Prostate gland (tissue), 2 donors: ENCODE measurements around the gene SEZ6. TPM values are rescaled to one million over a fixed set of nuclear protein-coding genes. Genes with fewer than 3 reads are reported as not detected.

Experiments used
- DNase-seq: peaks from one replicate; pipeline ENCODE4 v3.0.0-alpha.2; 2019; ENCODE audit warnings: low spot score
- H3K27ac ChIP-seq, 2 donors: fragments of 200-600 bp; sonication (generic); 2 replicates each; pipeline ENCODE4 v1.5.1; 2017 to 2019
- H3K27me3 ChIP-seq: fragments of 200-600 bp; sonication (generic); replicated peaks from 2 replicates; pipeline ENCODE4 v1.5.1; 2019; ENCODE audit not compliant: insufficient read depth
- H3K36me3 ChIP-seq, 2 donors: fragments of 200-600 bp; sonication (generic); 1 replicate in 1 of 2; 2 replicates in 1 of 2; pipeline versions ENCODE4 v1.5.1 to v1.8.1; 2017 to 2019
- H3K4me1 ChIP-seq: fragments of 200-600 bp; sonication (generic); replicated peaks from 2 replicates; pipeline ENCODE4 v1.5.1; 2019
- H3K4me3 ChIP-seq, 2 donors: fragments of 200-600 bp; sonication (generic); 2 replicates each; pipeline ENCODE4 v1.5.1; 2017 to 2019
- H3K9me3 ChIP-seq: fragments of 200-600 bp; sonication (generic); 2 replicates; pipeline ENCODE4 v1.5.1; 2017
- POLR2A ChIP-seq: fragments of 450-650 bp; IDR thresholded peaks from one replicate; pipeline ENCODE4 v1.6.1; 2016; ENCODE audit warnings: antibody characterized with exemption, mild to moderate bottlenecking
- POLR2AphosphoS5 ChIP-seq: sonication (generic); formaldehyde crosslinking; IDR thresholded peaks from one replicate; pipeline ENCODE4 v1.6.1; 2017; ENCODE audit warnings: antibody characterized with exemption
- WGBS: methylation state at CpG from one replicate; pipeline ENCODE4 v1.1.5; 2018; 5-methylcytosine and 5-hydroxymethylcytosine counted together
- intact Hi-C: fragments of 100-400 bp; cut with DNase I; formaldehyde crosslinking; loops from one replicate; pipeline ENCODE4 v1.14.2; 2022
- total RNA-seq, 2 donors: library from RNA; depleted of rRNA; stranded (reverse); fragments of >200 nt; gene quantifications; one replicate each; pipeline ENCODE4 v1.1.0, GENCODE V29; 2016
- TF ChIP-seq, protein P1 (sequence below), 4 experiments: fragments of 200-600 bp in 2 of 4; fragments of 450-650 bp in 2 of 4; sonication (generic) in 2 of 4; IDR thresholded peaks; 1 replicate in 3 of 4; 2 replicates in 1 of 4; pipeline ENCODE4 v1.5.1; 2016 to 2019; ENCODE audit warnings: antibody characterized with exemption in 4 of 4, mild to moderate bottlenecking in 2 of 4, moderate library complexity in 2 of 4

The SEZ6 gene
- total RNA-seq, 2 donors from 2014 or later, result 0.05 to 1.0 TPM

DNA sequence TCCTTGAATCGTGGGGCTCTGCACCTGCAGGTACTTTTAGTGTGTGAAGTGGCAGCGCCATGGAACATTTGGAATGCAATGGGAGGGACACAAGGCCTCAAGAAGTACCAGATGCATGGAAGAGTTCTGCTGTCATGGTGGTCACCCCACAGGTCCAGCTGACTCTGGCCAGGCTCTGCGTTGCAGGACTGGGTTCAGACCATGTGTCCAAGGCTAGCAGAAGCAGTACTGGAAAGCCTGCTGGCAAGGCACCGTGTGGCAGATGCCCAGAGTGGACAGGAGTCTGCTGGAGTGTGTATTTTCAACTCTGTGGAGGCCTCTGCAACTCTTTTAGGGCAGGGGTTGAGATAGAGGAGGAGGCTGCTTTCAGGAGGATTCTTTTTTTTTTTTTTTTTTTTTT is 39.2 kb upstream of the SEZ6 start:
- intact Hi-C loops, result no loop called here
- no peak overlapping the region for H3K27ac ChIP-seq
- 92% methylated on average over 4 of the region's 4 CpGs for WGBS
- H3K9me3 ChIP-seq, result no peaks in the 10 kb centered on the region
- DNase-seq, result no peak
- H3K27me3 ChIP-seq, result no peaks in the 10 kb centered on the region
- no peaks in the 10 kb centered on the region for H3K36me3 ChIP-seq
- no peaks in the 10 kb centered on the region for H3K4me1 ChIP-seq
- TF ChIP-seq, protein P1, sequence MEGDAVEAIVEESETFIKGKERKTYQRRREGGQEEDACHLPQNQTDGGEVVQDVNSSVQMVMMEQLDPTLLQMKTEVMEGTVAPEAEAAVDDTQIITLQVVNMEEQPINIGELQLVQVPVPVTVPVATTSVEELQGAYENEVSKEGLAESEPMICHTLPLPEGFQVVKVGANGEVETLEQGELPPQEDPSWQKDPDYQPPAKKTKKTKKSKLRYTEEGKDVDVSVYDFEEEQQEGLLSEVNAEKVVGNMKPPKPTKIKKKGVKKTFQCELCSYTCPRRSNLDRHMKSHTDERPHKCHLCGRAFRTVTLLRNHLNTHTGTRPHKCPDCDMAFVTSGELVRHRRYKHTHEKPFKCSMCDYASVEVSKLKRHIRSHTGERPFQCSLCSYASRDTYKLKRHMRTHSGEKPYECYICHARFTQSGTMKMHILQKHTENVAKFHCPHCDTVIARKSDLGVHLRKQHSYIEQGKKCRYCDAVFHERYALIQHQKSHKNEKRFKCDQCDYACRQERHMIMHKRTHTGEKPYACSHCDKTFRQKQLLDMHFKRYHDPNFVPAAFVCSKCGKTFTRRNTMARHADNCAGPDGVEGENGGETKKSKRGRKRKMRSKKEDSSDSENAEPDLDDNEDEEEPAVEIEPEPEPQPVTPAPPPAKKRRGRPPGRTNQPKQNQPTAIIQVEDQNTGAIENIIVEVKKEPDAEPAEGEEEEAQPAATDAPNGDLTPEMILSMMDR (IDR thresholded peaks at IDR 0.05), result no peak
- TF ChIP-seq POLR2AphosphoS5, result no peak
- no peak for TF ChIP-seq POLR2A
- no peak overlapping the region for H3K4me3 ChIP-seq

DNA sequence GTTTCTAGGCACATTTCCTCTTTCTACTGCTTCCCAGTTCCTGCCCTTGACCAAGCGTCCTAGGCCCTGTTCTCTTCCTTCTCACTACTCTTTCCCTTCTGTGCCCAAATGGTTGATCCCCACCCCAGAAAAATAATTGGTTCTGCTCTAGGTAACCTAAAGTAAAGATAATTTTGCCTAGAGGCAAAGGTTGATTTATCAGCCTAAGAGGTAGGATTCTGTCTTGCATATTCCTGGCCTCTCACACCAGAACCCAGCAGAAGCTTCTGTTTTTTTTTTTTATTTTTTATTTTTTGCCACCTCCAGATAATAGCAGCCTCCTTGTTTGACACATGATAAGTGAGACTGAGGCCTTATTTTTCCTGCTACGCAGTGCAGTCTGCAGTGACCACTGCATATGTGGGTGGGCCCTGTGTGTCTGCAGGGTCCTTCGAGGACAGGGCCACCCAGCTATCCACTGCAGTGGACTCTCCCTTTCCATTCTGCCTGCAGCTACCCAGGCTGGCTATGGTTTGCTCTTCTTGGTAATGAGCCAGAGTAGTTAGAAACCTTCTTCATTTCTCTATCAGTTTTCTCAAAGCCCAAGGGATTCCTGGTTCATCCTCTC is 37.8 kb upstream of the SEZ6 start:
- Histone ChIP-seq H3K27ac (no peak overlapping the region), H3K9me3 (no peaks in the 10 kb centered on the region), H3K4me3 (no peak overlapping the region), H3K4me1 (no peaks in the 10 kb centered on the region), H3K27me3 (no peaks in the 10 kb centered on the region), H3K36me3 (no peaks in the 10 kb centered on the region)
- TF ChIP-seq, protein P1 (IDR thresholded peaks at IDR 0.05), result no peak
- TF ChIP-seq POLR2AphosphoS5, result no peak
- no peak for TF ChIP-seq POLR2A
- no peak for DNase-seq
- intact Hi-C loops, result no loop called here
- WGBS, result 83% methylated on average over 3 of the region's 3 CpGs

DNA sequence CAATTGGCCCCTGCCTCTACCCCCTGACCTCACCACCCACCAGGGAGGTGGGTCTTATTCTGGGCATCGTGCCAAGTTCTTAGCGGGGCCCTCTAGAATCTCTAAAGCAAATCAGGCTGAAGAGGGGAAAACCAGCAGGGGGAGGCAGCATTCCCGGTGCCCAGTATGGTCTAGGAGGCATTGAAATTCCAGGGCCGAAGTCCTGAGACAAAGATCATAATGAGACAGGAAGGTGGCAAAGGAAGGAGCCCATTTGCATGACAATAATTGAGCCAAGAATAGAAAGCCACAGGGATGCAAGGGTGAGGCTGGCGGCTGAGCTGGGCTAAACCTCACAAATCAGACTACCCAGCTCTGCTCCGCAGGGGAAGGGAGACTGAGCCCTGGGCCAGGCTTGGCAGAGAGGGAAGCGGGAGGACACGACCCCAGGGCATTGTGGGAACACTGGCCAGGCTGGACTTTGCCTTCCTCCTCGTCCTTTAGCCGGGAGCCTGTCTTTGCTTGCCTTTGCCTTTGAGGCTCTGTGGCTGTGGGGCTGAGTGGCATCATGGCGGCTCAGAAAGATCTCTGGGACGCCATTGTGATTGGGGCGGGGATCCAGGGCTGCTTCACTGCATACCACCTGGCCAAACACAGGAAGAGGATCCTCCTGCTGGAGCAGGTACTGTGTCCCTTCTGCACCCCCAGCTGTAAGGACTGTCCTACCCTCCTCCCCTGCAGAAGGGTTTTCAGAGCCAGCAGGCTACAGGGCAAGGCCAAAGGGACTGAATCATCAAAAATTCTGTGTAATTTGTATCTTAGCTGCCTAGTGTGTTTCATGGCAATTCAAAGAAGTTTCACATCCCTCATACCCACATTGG is 37.1 kb upstream of the SEZ6 start, which contains the start of gene PIPOX:
PIPOX (plus strand) TSS at position 463 of the 860 bp plus-strand sequence; CDS start at position 548, 85 bp downstream.
- H3K4me3 ChIP-seq, result no peak within 1 kb of the TSS
- no peaks in the 10 kb centered on the region for H3K36me3 ChIP-seq
- WGBS, result 59% methylated on average over 10 of the region's 13 CpGs
- H3K27me3 ChIP-seq, result no peaks in the 10 kb centered on the region
- H3K27ac ChIP-seq, result no peak within 1 kb of the TSS
- H3K4me1 ChIP-seq, result no peaks in the 10 kb centered on the region
- no peak for DNase-seq
- intact Hi-C loops, result no loop called here
- TF ChIP-seq POLR2A, result no peak
- TF ChIP-seq, protein P1 (IDR thresholded peaks at IDR 0.05), result no peak
- TF ChIP-seq POLR2AphosphoS5, result no peak
- no peaks in the 10 kb centered on the region for H3K9me3 ChIP-seq

DNA sequence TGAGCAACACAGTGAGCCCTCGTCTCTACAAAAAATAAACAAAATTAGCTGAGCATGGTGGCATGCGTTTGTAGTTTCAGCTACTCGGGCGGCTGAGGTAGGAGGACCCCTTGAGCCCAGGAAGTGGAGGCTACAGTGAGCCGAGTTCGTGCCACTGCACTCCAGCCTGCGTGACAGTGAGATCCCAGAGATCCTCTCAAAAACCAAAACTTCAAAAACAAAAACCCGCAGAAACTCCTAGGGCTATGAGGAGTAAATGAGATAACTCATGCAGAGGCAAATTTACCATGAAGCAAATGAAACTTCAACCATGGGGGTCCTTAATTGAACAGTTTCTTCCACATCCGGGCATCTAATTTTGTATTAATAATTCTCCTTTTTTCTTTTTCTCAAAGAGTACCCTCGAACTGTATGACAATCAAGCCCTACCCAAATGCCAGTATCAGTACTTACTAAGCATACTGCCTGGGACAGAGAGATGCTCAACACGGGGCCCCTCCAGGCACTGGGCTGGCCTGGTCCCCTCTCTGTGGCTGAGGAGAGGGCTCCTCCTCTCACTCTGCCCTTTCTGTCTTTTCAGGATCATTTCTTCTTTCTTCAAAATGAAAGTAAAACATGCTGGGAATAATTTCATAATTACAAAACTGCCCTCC is 36.3 kb upstream of the SEZ6 start:
- Histone ChIP-seq H3K4me3 (no peak overlapping the region), H3K9me3 (no peaks in the 10 kb centered on the region), H3K27me3 (no peaks in the 10 kb centered on the region), H3K27ac (no peak overlapping the region), H3K4me1 (no peaks in the 10 kb centered on the region), H3K36me3 (no peaks in the 10 kb centered on the region)
- 83% methylated on average over 11 of the region's 11 CpGs for WGBS
- TF ChIP-seq, protein P1 (IDR thresholded peaks at IDR 0.05), result no peak
- TF ChIP-seq POLR2AphosphoS5 (no peak), POLR2A (no peak)
- DNase-seq, result no peak
- intact Hi-C loops, result no loop called here
